Mesothelial cell of epicardium (in vitro differentiated cells): ENCODE measurements around the gene GRIP2. TPM values are rescaled to one million over a fixed set of nuclear protein-coding genes. Genes with fewer than 3 reads are reported as not detected.
"Not testable (repeated sequence)": the region's sequence is repeated elsewhere in the genome, so short reads cannot be mapped to it uniquely, and the experiment has no call there.

Experiments
- DNase-seq, 2 experiments: peaks; one replicate each; pipeline ENCODE4 v3.0.0; 2021; ENCODE audit warnings: low spot score in 2 of 2; ENCODE audit not compliant: unreplicated experiment in 2 of 2
- H3K27ac Mint-ChIP-seq: 2 replicates; pipeline ENCODE4 v1.8.0; 2021; ENCODE audit warnings: mixed read lengths
- H3K27me3 Mint-ChIP-seq: 2 replicates; pipeline ENCODE4 v1.8.0; 2021; ENCODE audit warnings: low read depth, mixed read lengths
- H3K36me3 Mint-ChIP-seq: 2 replicates; pipeline ENCODE4 v1.8.0; 2021; ENCODE audit warnings: mixed read lengths
- H3K4me1 Mint-ChIP-seq: 2 replicates; pipeline ENCODE4 v1.8.0; 2021; ENCODE audit warnings: mixed read lengths
- H3K4me3 Mint-ChIP-seq: 2 replicates; pipeline ENCODE4 v1.8.0; 2021; ENCODE audit warnings: mild to moderate bottlenecking, moderate library complexity, mixed read lengths
- H3K9me3 Mint-ChIP-seq: 2 replicates; pipeline ENCODE4 v1.8.0; 2021; ENCODE audit warnings: mixed read lengths
- CTCF ChIP-seq: fragments of 200-600 bp; sonication (generic); IDR thresholded peaks from one replicate; pipeline ENCODE4 v1.5.0; 2021; ENCODE audit warnings: antibody characterized with exemption; ENCODE audit not compliant: unreplicated experiment
- total RNA-seq: library from RNA; stranded (reverse); gene quantifications from 3 replicates; pipeline ENCODE4 v1.2.1, GENCODE V29; 2021

Gene GRIP2
- total RNA-seq, 1 donor from 2014 or later: 1.1 TPM

DNA sequence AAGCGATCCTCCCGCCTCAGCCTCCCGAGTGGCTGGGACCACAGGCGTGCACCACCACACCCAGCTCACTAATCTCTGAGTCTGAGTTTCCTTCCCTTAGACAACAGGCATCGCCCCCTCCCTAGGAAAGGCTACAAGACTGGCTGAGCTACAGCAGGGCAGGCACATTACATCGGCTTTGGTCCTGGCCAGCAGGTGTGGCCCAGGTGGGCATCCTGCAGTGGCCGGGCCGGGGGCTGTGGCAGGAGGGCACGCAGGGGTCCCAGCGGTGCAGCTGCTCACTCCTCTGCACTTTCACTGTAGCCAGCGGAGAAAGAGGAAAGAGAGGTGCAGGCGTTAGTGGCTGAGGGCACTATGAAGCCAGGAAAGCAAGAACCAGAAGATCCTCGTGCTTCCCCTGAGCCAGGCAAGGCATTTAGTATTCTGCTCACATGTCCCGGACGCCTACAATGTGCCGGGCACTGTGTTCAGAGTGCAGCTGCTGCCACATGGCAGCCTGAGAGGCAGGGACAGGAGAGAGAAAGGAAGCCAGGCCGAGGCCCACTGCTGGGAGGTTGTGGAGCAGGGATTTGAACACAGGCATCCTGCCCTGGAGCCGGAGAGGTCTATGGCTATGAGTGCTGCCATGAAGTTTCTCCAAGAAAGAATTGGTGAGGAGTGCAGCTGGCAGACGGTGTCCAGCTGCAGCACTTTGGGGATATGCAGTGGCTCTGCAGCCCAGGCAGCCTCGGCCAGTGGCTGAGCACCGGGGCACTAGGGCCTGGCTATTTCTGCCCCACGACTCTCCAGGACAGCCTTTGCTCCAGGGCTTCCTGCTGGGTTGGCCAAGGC is 22.3 kb downstream of the GRIP2 start:
- no peaks in the 10 kb centered on the region for H3K36me3 Mint-ChIP-seq
- H3K9me3 Mint-ChIP-seq: peaks cover 6% of the 10 kb centered on the region
- no peak for TF ChIP-seq CTCF
- H3K4me3 Mint-ChIP-seq: no peak overlapping the region
- no peak overlapping the region for H3K27ac Mint-ChIP-seq
- no peaks in the 10 kb centered on the region for H3K4me1 Mint-ChIP-seq
- peaks cover 18% of the 10 kb centered on the region for H3K27me3 Mint-ChIP-seq
- DNase-seq: no peak

DNA sequence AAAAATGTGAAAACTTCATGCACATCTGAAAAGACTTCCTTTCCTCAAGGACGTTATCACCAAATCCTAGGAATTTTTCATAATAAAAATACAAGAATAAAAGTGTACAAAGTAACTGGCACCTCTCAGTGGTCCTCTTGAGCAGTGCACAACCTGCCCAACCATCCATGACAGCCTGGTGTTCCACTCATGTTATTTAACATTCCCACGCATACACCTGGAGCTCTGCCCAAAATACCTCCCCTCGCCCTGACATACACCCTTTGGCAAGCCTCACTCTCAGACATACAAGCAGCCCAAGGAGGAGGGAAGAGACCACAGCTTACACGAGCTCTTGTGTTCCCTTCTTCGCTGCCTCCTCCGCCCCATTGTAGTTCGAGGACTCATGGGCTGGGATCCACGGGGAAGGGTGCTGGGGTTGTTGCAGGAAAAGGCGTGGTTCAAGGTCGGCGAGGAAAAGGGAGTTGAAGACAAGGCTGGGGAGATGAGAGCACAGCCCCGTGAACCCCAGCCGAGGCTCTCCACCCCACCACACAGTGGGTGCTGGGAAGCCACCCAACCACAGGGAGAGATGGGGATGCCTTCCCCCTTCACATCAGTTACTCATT is 23.3 kb downstream of the GRIP2 start:
- H3K4me1 Mint-ChIP-seq: no peaks in the 10 kb centered on the region
- peaks cover 6% of the 10 kb centered on the region for H3K9me3 Mint-ChIP-seq
- H3K27me3 Mint-ChIP-seq: peaks cover 18% of the 10 kb centered on the region
- no peaks in the 10 kb centered on the region for H3K36me3 Mint-ChIP-seq
- no peak for TF ChIP-seq CTCF
- H3K4me3 Mint-ChIP-seq: no peak overlapping the region
- no peak for DNase-seq
- H3K27ac Mint-ChIP-seq: no peak overlapping the region

DNA sequence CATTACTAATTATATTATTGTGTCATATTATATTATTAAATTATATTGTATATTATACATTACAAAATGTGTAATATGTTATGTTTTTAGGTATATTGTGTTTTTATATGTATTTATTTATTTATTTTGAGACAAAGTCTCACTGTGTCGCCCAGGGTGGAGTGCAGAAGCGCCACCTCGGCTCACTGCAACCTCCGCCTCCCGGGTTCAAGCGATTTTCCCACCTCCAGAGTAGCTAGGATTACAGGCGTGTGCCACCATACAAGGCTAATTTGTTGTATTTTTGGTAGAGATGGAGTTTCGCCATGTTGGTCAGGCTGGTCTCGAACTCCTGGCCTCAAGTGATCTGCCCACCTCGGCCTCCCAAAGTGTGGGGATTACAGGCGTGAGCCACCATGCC is 24.6 kb downstream of the GRIP2 start:
- not testable (repeated sequence) for H3K9me3 Mint-ChIP-seq, H3K4me1 Mint-ChIP-seq, H3K36me3 Mint-ChIP-seq, H3K4me3 Mint-ChIP-seq, DNase-seq, H3K27ac Mint-ChIP-seq
- H3K27me3 Mint-ChIP-seq: peaks cover 12% of the 10 kb centered on the region

DNA sequence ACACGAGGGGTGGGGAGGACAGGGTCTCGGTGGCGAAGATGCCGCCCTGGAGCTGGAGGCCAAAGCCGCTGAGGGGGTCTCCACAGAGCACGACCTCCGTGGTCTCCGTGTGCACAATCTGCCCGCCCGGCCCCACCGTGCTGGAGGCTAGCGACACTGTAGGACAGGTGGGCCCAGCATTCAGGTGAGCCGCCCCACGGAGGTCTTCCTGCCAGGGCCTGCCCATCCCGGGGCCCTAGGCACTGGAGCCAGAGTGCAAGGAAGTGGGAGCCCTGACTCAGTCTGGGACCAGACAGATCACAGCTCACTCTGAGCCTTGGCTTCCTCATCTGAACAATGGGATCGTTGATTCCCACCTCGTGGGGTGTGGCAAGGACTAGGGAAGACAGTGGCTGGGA is 25.8 kb downstream of the GRIP2 start:
- Mint-ChIP-seq H3K27ac (no peak overlapping the region), H3K4me3 (no peak overlapping the region), H3K4me1 (no peaks in the 10 kb centered on the region), H3K36me3 (no peaks in the 10 kb centered on the region), H3K9me3 (peaks cover 6% of the 10 kb centered on the region), H3K27me3 (peaks cover 9% of the 10 kb centered on the region)
- TF ChIP-seq CTCF: no peak
- DNase-seq: no peak

- TF ChIP-seq CTCF: no peak
- Mint-ChIP-seq H3K36me3 (no peaks in the 10 kb centered on the region), H3K27me3 (peaks cover 6% of the 10 kb centered on the region), H3K4me3 (no peak overlapping the region), H3K4me1 (no peaks in the 10 kb centered on the region), H3K9me3 (peaks cover 6% of the 10 kb centered on the region), H3K27ac (no peak overlapping the region)
- DNase-seq: no peak
Observed at GRCh38 chr3:14513566-14514322, 26.4 kb downstream of the GRIP2 start.

DNA sequence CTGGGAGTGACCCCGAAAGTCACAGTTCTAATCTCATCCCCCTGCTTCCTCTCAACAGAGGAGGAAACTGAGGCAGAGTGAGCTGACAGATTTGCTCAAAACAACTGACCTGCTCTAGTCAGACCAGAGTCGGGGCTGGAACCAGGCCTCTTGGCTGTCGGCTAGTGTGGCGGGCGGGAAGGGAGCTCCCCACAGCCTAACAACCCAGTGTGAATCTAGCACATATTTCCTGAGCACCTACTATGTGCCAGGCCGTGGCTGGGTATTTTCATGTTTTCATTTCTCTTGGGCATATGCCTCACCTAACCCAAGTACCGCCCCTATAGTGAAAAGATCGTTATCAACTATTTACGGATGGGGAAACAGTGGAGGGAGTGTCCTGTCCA is 27.2 kb downstream of the GRIP2 start:
- DNase-seq: no peak
- TF ChIP-seq CTCF: no peak
- no peak overlapping the region for H3K4me3 Mint-ChIP-seq
- H3K36me3 Mint-ChIP-seq: no peaks in the 10 kb centered on the region
- H3K27me3 Mint-ChIP-seq: peaks cover 3% of the 10 kb centered on the region
- no peaks in the 10 kb centered on the region for H3K4me1 Mint-ChIP-seq
- peaks cover 6% of the 10 kb centered on the region for H3K9me3 Mint-ChIP-seq
- no peak overlapping the region for H3K27ac Mint-ChIP-seq
